Jurkat, Clone E6-1 (cell line): Measurements from ENCODE around the gene RUNDC1.

ENCODE experiments used
- DNase-seq: peaks from one replicate; pipeline ENCODE4 v3.0.0-alpha.2; 2011; ENCODE audit warnings: low read depth, low spot score
- H3K4me3 ChIP-seq: 2 replicates; pipeline ENCODE4 v1.5.1; 2011; ENCODE audit warnings: mild to moderate bottlenecking, low read length, control low read depth, moderate library complexity

Gene RUNDC1

DNA sequence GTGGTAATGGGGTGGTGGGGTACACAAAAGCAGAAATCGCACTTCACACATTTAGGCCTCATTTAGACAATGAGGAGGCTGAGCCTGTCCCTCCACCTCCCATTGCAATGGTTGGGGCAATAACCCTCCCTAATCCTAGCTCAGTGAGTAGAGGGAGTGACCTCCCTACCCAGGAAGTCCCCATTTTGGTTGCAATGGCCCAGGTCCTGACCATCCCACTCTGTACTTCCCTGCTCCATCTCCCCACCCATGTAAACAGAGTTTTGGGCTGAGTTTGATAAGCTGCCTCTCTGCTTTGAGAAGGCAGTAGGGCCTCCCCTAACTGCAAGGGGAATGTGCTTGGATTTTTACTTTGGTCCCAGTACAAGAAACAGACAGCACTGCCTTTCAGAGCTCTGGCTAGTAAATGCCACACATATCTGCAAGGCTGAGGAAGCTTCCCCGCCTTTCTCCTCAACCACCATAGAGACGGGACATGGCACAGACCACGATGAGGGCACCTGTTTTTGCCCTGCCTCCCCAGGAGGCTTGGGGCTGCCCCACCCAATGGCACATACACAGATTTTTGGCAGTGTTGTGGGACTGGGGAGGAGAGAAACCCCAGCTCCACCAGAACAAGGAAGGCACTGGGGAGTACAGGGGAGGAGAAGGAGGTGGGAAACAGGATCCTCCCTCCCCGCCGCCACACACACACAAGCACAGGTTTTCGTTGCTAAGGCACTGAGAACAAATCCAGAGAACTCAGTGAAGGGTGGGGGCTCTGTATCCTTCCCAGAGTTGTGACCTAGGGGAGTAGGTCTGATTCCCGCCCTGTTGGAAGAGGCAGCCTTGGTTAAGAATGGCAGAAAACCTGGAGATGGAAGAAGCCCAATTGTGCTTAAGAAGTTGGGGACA is 34.5 kb downstream of the RUNDC1 start:
- H3K4me3 ChIP-seq: no peak overlapping the region
- DNase-seq: no peak

GRCh38 chr17:43015579-43015978 is 35.2 kb downstream of the RUNDC1 start:
- no peak overlapping the region for H3K4me3 ChIP-seq
- DNase-seq: no peak

GRCh38 chr17:43016216-43016615 is 35.9 kb downstream of the RUNDC1 start:
- no peak for DNase-seq
- no peak overlapping the region for H3K4me3 ChIP-seq

DNA sequence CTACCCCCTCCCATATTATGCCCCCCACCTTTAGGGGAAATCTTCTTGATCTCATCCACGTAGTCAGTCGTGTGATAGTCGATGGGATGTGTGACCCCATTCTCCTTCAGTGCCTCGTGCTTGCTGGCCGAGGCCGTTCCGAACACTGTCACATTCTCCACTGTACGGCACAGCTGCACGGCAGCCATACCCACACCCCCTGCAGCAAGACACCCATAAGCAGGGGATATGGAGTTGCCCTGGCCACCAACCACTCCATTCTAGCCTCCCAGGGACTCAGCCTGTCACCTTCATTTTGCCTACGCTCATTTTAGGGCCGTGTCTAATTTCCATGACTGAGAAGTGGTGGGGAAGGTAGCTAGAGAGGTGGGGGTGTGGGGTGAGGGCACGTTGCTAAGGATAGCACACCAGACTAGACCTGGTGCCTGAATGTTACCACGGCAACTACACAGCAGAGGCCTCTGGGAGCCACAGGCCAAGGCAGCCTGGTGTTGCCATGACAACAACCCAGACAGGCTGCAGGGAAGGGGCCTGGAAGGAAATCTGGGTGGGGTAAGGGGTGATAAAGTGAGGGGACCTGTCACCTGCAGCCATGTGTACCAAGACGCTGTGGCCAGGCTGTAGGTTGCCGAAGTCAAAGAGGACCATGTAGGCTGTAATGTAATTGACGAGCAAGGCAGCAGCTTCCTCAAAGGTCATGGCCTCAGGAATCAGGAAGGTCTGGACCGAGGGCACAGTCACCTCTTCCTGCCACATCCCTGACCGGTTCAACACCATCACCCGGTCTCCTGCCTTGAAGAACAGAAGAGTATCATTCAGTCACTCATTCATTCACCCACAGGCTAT is 37.9 kb downstream of the RUNDC1 start:
- peak overlapping the region; percentile 29 for H3K4me3 ChIP-seq
- peak; percentile 81 for DNase-seq

- DNase-seq: peak; percentile 95
- peak overlapping the region; percentile 36 for H3K4me3 ChIP-seq
These were observed 38.6 kb downstream of the RUNDC1 start for GRCh38 chr17:43018932-43019331.

DNA sequence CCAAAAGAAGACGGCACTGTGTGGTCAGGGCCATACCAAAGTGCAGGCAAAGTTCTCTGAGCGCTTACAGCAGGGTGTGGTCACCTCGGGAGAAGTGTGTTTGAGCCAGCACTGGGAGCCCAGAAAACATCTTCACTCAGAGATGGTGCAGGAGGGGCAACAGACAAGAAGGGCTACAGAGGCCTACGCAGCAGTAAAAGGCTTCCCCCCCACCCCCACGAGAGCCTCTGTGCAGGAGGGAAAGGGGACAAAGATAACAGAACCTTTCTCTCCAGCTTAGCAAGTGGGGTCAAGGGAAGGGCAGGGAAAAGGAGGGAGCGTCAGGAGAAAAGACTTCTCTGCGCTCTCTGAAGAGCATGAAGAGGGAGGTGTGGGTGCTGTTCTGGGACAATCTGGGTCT is 39.1 kb downstream of the RUNDC1 start:
- peak overlapping the region; percentile 36 for H3K4me3 ChIP-seq

DNA sequence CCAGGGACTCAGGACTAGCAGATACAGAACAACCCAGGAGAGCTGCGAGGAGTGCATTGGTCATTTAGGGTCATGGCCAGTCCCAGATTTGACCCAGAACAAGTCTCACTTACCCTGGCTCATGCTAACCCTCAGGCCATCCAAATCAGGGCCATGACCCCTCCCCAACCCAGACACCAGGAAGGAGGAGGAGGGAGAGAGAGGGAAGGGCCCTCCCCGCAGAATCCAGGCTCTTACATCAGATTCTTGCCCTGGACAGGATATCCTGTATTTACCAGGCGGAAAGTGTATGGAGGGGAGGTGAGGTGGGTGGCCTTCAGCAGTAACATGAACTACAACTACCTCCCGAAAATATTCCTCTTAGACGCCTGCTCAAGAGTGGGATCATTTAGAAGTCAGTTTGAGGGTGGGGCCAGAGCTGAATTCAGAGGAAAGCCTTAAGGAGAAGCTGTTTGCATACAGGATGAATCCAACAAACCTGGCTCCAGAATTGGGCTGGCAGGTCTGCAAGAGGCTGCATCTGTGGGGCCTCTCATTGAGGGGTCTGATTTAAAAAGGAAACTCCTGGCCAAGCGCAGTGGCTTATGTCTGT is 39.8 kb downstream of the RUNDC1 start:
- peak overlapping the region; percentile 36 for H3K4me3 ChIP-seq
- no peak for DNase-seq

More for the DNA sequence above, 39.1 kb downstream of the RUNDC1 start:
- no peak for DNase-seq

DNA sequence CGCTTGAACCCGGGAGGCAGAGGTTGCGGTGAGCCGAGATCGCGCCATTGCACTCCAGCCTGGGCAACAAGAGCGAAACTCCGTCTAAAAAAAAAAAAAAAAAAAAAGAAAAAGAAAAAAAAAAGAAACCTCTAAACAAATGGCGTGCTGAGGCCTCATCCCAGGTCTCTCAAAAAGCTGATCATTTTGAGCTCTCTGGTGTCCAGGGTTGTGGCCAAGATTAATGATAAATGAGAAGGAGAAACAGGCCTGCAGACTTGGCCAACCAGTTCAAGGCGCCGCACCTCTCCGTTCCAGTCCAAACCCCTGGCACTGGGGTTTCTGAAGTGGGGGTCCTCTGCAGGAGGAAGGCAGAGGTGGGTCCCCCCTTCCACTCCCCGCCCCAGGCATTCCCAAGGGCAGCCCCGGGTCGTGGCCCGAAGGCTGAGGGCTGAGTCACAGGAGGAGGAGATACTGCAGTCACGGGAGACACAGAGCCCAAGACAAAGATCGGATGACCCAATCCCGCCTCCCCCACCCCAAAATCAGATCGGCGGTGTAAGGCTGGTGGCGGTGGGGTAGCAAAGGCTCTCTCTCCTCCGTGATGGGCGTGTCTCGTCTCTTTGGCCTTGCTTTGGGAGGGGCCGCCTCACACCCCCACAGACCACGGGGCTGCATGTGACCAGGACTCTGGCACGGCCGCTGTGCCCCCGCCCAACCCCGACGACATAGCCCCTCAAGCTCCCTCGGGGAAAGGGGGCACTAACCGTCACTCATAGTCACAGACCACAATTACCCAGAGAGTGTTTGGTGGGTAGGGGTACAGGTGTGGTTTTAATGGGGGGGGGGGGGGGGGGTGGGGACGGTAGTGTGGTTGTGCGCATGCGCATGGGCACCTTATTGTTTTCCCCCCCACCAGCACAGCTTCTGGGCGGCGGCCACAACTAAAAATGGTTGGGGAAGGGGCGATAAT is 40.7 kb downstream of the RUNDC1 start:
- DNase-seq: no peak

DNA sequence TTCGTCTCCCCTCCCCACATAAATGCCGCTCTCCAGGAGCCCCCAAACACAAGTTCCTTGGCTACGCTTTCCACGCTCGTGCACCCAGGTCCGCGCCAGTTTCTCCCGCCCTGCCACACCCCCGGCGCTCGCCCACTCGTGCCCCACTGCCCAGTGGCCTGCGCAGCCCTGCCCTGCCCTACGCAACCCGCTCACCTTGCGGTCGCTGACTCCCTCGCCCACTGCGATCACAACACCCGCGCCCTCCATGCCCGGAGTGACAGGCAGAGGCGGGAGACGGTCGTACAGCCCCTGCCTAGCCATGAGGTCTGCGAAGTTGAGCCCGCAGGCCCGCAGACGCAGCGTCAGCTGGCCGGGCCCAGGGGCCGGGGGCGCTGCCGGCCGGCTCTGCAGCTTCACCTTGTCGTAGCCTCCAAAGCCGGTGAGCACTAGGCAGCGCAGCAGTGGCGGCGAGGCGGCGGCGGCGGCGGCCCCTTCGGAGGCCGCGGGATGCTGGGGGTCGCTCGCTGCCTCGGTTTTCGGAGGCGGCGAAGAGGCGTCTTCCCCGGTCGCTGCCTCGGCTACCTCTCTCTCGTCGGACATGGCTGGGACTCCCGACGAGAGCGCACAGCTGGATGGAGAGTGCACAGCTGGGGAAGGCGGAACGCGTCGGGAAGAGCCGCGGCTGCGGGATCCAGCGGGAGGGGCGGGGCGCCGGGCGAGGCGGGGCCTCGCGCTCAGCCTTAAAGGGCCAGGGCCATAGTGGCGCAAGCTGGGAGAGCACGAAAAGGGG is 41.6 kb downstream of the RUNDC1 start, which contains the start of gene VAT1:
VAT1 (minus strand) TSS at position 645 of the 772 bp plus-strand sequence; CDS start at position 582, 63 bp downstream.
- H3K4me3 ChIP-seq: peak within 1 kb of the TSS; percentile 91
- DNase-seq: no peak

More for the DNA sequence above, 40.7 kb downstream of the RUNDC1 start:
- peak overlapping the region; percentile 91 for H3K4me3 ChIP-seq

DNA sequence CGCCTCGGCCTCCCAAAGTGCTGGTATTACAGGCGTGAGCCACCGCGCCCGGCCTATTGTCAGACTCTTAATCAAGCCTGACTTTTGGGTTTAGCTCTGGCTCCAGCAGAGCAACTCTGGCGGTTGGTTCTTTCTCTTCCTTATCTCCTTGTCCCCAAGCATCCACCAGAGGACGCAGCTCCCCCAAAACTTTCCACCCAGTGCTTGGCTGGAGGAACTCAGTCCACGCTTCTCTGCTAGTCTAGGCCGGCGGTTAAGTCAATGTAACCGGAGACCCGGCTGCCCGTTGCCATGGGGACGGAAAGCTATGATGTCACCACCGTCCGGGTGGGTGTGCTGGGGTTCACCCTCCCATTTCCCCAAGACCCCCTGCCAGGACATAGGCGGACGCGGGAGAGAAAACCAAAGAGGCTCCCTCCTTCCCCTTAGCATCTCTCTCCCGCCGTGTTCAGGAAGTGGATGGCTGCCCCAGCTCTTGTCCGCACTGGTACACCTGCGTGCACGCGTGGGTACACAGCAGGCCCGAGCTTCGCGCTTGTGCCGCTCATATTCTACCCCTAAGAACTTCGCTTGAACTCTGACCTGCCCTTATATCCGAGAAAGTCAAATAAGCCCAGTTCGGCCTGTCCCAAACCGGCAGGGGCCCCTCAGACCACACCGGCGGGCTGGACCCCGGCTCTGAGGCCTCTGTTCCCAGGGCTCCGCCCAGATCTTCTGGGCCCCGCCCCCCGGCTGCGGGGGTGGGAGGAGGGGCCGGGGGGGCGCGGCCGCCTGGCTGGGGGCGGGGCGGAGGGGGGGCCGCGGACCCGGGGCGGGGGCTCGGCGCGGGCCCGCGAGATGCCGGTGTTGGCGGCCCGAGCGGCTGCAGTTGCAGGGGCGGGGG is 44.3 kb downstream of the RUNDC1 start, which contains the start of gene RND2:
RND2 (plus strand) TSS at position 825 of the 883 bp plus-strand sequence. CDS start 117 bp downstream, outside the sequence.
- peak within 1 kb of the TSS; percentile 73 for H3K4me3 ChIP-seq
- DNase-seq: peak; percentile 82

DNA sequence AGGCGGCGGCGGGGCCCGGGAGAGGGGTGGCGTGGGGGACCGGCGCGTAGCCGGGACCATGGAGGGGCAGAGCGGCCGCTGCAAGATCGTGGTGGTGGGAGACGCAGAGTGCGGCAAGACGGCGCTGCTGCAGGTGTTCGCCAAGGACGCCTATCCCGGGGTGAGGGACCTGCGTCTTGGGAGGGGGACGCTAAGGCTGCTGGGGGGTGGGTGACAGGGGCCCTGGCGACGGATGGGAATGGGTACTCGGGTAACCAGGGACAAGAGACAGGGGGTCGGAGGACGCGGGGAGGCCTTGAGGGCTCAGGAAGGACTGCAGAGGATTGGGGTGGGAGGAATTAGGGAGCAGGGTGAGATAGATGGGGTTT is 44.9 kb downstream of the RUNDC1 start:
- no peak for DNase-seq

GRCh38 chr17:43025766-43026537 is 45.6 kb downstream of the RUNDC1 start:
- no peak for DNase-seq
- H3K4me3 ChIP-seq: no peak overlapping the region

More for the DNA sequence above, 44.9 kb downstream of the RUNDC1 start:
- peak overlapping the region; percentile 35 for H3K4me3 ChIP-seq

- DNase-seq: no peak
- H3K4me3 ChIP-seq: no peak overlapping the region
These were observed 46.2 kb downstream of the RUNDC1 start for GRCh38 chr17:43026595-43026994.

- DNase-seq: no peak
- no peak overlapping the region for H3K4me3 ChIP-seq
These were observed 47.0 kb downstream of the RUNDC1 start for GRCh38 chr17:43027091-43028032.
